IMR-90 (cell line): ENCODE data around the gene FNBP1L. TPM values are rescaled to one million over a fixed set of nuclear protein-coding genes. Genes with fewer than 3 reads are reported as not detected.

ENCODE experiments used
- ATAC-seq: fragments of 200-7000 bp; cut with Tn5 transposase; 2 replicates; pipeline ENCODE4 v1.9.1; 2020; ENCODE audit warnings: low read depth, mild to moderate bottlenecking, moderate library complexity
- BruUV-seq: library from RNA; stranded (reverse); fragments of 400-500 nt; replicated peaks from 2 replicates; lab custom pipeline; 2021; lab: Mats Ljungman, UMichigan
- CTCF ChIA-PET: fragments of 300-600 bp; formaldehyde crosslinking; extraction: SDS; loops from one replicate; lab custom pipeline; 2021; ENCODE audit warnings: antibody characterized with exemption; lab: Yijun Ruan, JAX
- POLR2A ChIA-PET: fragments of 300-600 bp; sonication (Branson Sonifier 250); formaldehyde crosslinking; loops from one replicate; lab custom pipeline; 2022; ENCODE audit warnings: antibody characterized with exemption; ENCODE audit not compliant: unreplicated experiment; lab: Charles Lee
- DNase-seq: peaks from one replicate; pipeline ENCODE4 v3.0.0; 2013
- H2AFZ ChIP-seq: replicated peaks from 2 replicates; pipeline ENCODE3; 2013; ENCODE audit warnings: low read length, mild to moderate bottlenecking; ENCODE audit not compliant: poor library complexity
- H2AK5ac ChIP-seq: 2 replicates; pipeline ENCODE4 v1.6.1; 2013; ENCODE audit warnings: low read depth, low read length, inconsistent platforms
- H2AK9ac ChIP-seq: replicated peaks from 2 replicates; pipeline ENCODE3; 2013; ENCODE audit warnings: mild to moderate bottlenecking, low read depth, low read length, moderate library complexity; ENCODE audit not compliant: poor library complexity
- H2BK120ac ChIP-seq: 2 replicates; pipeline ENCODE4 v1.6.1; 2013; ENCODE audit warnings: low read depth, low read length, inconsistent platforms
- H2BK15ac ChIP-seq: 3 replicates; pipeline ENCODE4 v1.6.1; 2013; ENCODE audit warnings: low read depth, low read length, inconsistent platforms
- H2BK20ac ChIP-seq: 2 replicates; pipeline ENCODE4 v1.6.1; 2013; ENCODE audit warnings: low read depth, mild to moderate bottlenecking, inconsistent platforms, low read length, moderate library complexity
- H2BK5ac ChIP-seq: 2 replicates; pipeline ENCODE4 v1.6.1; 2013; ENCODE audit warnings: mild to moderate bottlenecking, low read depth, low read length, inconsistent platforms; ENCODE audit not compliant: poor library complexity, severe bottlenecking
- H3K14ac ChIP-seq: replicated peaks from 2 replicates; pipeline ENCODE4 v1.6.1; 2013; ENCODE audit warnings: low read depth, low read length, inconsistent platforms
- H3K18ac ChIP-seq: 2 replicates; pipeline ENCODE4 v1.6.1; 2013; ENCODE audit warnings: low read depth, low read length, control low read depth
- H3K23ac ChIP-seq: 2 replicates; pipeline ENCODE4 v1.6.1; 2013; ENCODE audit warnings: low read depth, low read length, inconsistent platforms
- H3K27ac ChIP-seq: 2 replicates; pipeline ENCODE4 v1.5.1; 2013; ENCODE audit warnings: mild to moderate bottlenecking, control low read depth, low read length; ENCODE audit not compliant: insufficient read depth
- H3K27me3 ChIP-seq: 2 replicates; pipeline ENCODE4 v1.6.1; 2013; ENCODE audit warnings: low read length; ENCODE audit not compliant: control insufficient read depth, insufficient read depth
- H3K36me3 ChIP-seq: 2 replicates; pipeline ENCODE4 v1.6.1; 2013; ENCODE audit warnings: low read length, mixed read lengths; ENCODE audit not compliant: control insufficient read depth, insufficient read depth
- H3K4ac ChIP-seq: 2 replicates; pipeline ENCODE4 v1.6.1; 2013; ENCODE audit warnings: low read depth, low read length, inconsistent platforms
- H3K4me1 ChIP-seq: 2 replicates; pipeline ENCODE4 v1.6.1; 2013; ENCODE audit warnings: low read length, mixed read lengths; ENCODE audit not compliant: control insufficient read depth, insufficient read depth
- H3K4me2 ChIP-seq: 2 replicates; pipeline ENCODE4 v1.6.1; 2013; ENCODE audit warnings: low read depth, mild to moderate bottlenecking, control low read depth, low read length, moderate library complexity
- H3K4me3 ChIP-seq: 2 replicates; pipeline ENCODE4 v1.5.1; 2013; ENCODE audit warnings: low read depth, mild to moderate bottlenecking, control low read depth, low read length, moderate library complexity; ENCODE audit not compliant: insufficient read depth
- H3K56ac ChIP-seq: 2 replicates; pipeline ENCODE4 v1.6.1; 2013; ENCODE audit warnings: low read length, inconsistent platforms; ENCODE audit not compliant: insufficient read depth; ENCODE audit errors: extremely low read depth
- H3K79me1 ChIP-seq, 2 experiments: 2 replicates each; pipeline ENCODE4 v1.6.1; 2013; ENCODE audit warnings: low read length in 2 of 2, inconsistent platforms in 1 of 2, low read depth in 1 of 2
- H3K9ac ChIP-seq: 2 replicates; pipeline ENCODE4 v1.6.1; 2013; ENCODE audit warnings: low read depth, low read length, control low read depth
- H3K9me1 ChIP-seq: 2 replicates; pipeline ENCODE4 v1.6.1; 2013; ENCODE audit warnings: low read length, inconsistent platforms; ENCODE audit not compliant: insufficient read depth
- H3K9me3 ChIP-seq: 2 replicates; pipeline ENCODE4 v1.6.1; 2013; ENCODE audit warnings: low read length; ENCODE audit not compliant: control insufficient read depth, insufficient read depth
- H4K20me1 ChIP-seq: 2 replicates; pipeline ENCODE4 v1.6.1; 2013; ENCODE audit warnings: low read length, inconsistent platforms; ENCODE audit not compliant: insufficient read depth
- H4K5ac ChIP-seq: 2 replicates; pipeline ENCODE4 v1.6.1; 2013; ENCODE audit warnings: mild to moderate bottlenecking, low read depth, low read length, control low read depth
- H4K8ac ChIP-seq, 2 experiments: 2 replicates each; pipeline ENCODE4 v1.6.1; 2013; ENCODE audit warnings: low read depth in 2 of 2, low read length in 2 of 2, control low read depth in 1 of 2, inconsistent platforms in 1 of 2
- H4K91ac ChIP-seq: 2 replicates; pipeline ENCODE4 v1.6.1; 2013; ENCODE audit warnings: low read depth, low read length, inconsistent platforms; ENCODE audit not compliant: insufficient read depth
- RCOR1 ChIP-seq: IDR thresholded peaks from 2 replicates; pipeline ENCODE4 v1.6.1; 2012; ENCODE audit warnings: mild to moderate bottlenecking, low read length, improper control_type of control experiment; ENCODE audit not compliant: insufficient replicate concordance
- WGBS, 2 experiments: methylation state at CpG; one replicate each; pipeline versions ENCODE4 v1.1.5 to v1.1.7; 2013; ENCODE audit warnings: missing lambda C conversion rate in 2 of 2; ENCODE audit not compliant: insufficient read length in 1 of 2; ENCODE audit errors: extremely low coverage in 2 of 2; 5-methylcytosine and 5-hydroxymethylcytosine counted together
- dilution Hi-C: fragments of 300-500 bp; cut with HindIII; formaldehyde crosslinking; loops from one replicate; pipeline ENCODE4 v1.14.3; 2018; ENCODE audit warnings: low sequenced_read_pairs; ENCODE audit not compliant: unreplicated experiment
- in situ Hi-C: fragments of 300-500 bp; cut with MboI; formaldehyde crosslinking; loops from 3 replicates; pipeline ENCODE4 v1.14.3; 2019; ENCODE audit warnings: low sequenced_read_pairs, inconsistent platforms, mixed read lengths
- intact Hi-C: fragments of 100-400 bp; cut with micrococcal nuclease; formaldehyde crosslinking; loops from 2 replicates; pipeline ENCODE4 v1.10.0; 2022
- polyA plus RNA-seq, 3 experiments: library from polyadenylated mRNA; depleted of rRNA; stranded (reverse); fragments of >200 nt; gene quantifications; 2 replicates each; pipeline ENCODE4 v1.2.3, GENCODE V29; 2012; ENCODE audit warnings: low replicate concordance in 1 of 3
- total RNA-seq: library from RNA; depleted of rRNA; stranded (reverse); fragments of >200 nt; gene quantifications from 2 replicates; pipeline ENCODE4 v1.2.3, GENCODE V29; 2012

Gene FNBP1L
- total and polyA plus RNA-seq, 2 of the 4 experiments (the other 2 are of a cell fraction): 9.3 to 15.2 TPM

GRCh38 chr1:93440706-93441105, 7.2 kb upstream of the FNBP1L start:
- dilution Hi-C loops: no loop called here

More at GRCh38 chr1:93440706-93441105, 7.2 kb upstream of the FNBP1L start:
- Histone ChIP-seq H3K14ac (no peak overlapping the region), H2BK15ac (no peak overlapping the region), H3K9me3 (no peaks in the 10 kb centered on the region), H3K4ac (no peak overlapping the region), H3K27me3 (peaks cover 4% of the 10 kb centered on the region; the same call in 1 of the 2 replicates), H4K91ac (no peak overlapping the region), H3K79me1 (no peaks in the 10 kb centered on the region), H3K36me3 (no peaks in the 10 kb centered on the region), H2AFZ (no peak overlapping the region), H3K27ac (no peak overlapping the region), H3K4me2 (no peak overlapping the region), H3K56ac (no peak overlapping the region), H2BK120ac (no peak overlapping the region), H2BK5ac (no peak overlapping the region), H3K4me1 (no peaks in the 10 kb centered on the region), H2BK20ac (no peak overlapping the region), H2AK9ac (no peak overlapping the region), H3K18ac (no peak overlapping the region), H2AK5ac (no peak overlapping the region), H4K8ac (no peak overlapping the region), H4K5ac (no peak overlapping the region), H3K23ac (no peak overlapping the region), H4K20me1 (no peaks in the 10 kb centered on the region), H3K9ac (no peak overlapping the region), H3K4me3 (no peak overlapping the region), H3K9me1 (no peaks in the 10 kb centered on the region)
- no CpG with 5 or more reads among the region's 4 CpGs for WGBS, 2 experiments
- in situ Hi-C loops: loop anchor here (10.0 kb wide), 1 partner anchor 184 kb away; no protein-coding TSS in a partner anchor
- POLR2A ChIA-PET: no interaction called here
- TF ChIP-seq RCOR1: no peak
- ATAC-seq (no peak), DNase-seq (no peak)
- CTCF ChIA-PET: no interaction called here
- intact Hi-C loops: no loop called here
- BruUV-seq: no TSS peak
